Measurements from ENCODE around the gene CDC23. TPM values are rescaled to one million over a fixed set of nuclear protein-coding genes. Genes with fewer than 3 reads are reported as not detected.

The CDC23 gene
- total and polyA plus RNA-seq, 2 of the 4 experiments (the other 2 are of a cell fraction): 21.1 to 28.0 TPM

- H3K27ac ChIP-seq (ENCODE audit: insufficient read depth, low read length): no peak overlapping the region
- H3K79me1 ChIP-seq (ENCODE audit: low read depth in 1 of 2, low read length in 2 of 2): peaks cover 7 to 13% of the 10 kb centered on the region in 2 experiments; a peak in 3 of 4 replicates
- no CpG with 5 or more reads among the region's 5 CpGs for whole genome bisulfite sequencing, 2 experiments (ENCODE audit: extremely low coverage in 2 of 2, insufficient read length in 1 of 2)
- H2AK5ac ChIP-seq (ENCODE audit: low read depth, low read length): no peak overlapping the region
- TF ChIP-seq POLR2A (IDR thresholded peaks at IDR 0.05; ENCODE audit: low read depth, low read length) (no peak), RFX5 (IDR thresholded peaks at IDR 0.05; ENCODE audit: low read depth, low read length) (no peak), BHLHE40 (IDR thresholded peaks at IDR 0.05; ENCODE audit: low read depth, low read length) (no peak), NFE2L2 (IDR thresholded peaks at IDR 0.05; ENCODE audit: low read depth, low read length) (no peak), CEBPB (IDR thresholded peaks at IDR 0.05; ENCODE audit: low read depth, low read length) (no peak), MXI1 (IDR thresholded peaks at IDR 0.05; ENCODE audit: borderline replicate concordance, low read depth, low read length) (no peak), MAFK (IDR thresholded peaks at IDR 0.05; ENCODE audit: low read depth, low read length) (no peak), RAD21 (IDR thresholded peaks at IDR 0.05; ENCODE audit: low read length) (no peak), USF2 (IDR thresholded peaks at IDR 0.05; ENCODE audit: low read depth, low read length) (no peak), ELK1 (IDR thresholded peaks at IDR 0.05; ENCODE audit: borderline replicate concordance, low read depth, low read length) (no peak), MAZ (IDR thresholded peaks at IDR 0.05; ENCODE audit: borderline replicate concordance, low read depth, low read length) (no peak), CHD1 (IDR thresholded peaks at IDR 0.05; ENCODE audit: low read depth, low read length) (no peak), RCOR1 (IDR thresholded peaks at IDR 0.05; ENCODE audit: insufficient replicate concordance, low read length) (no peak), CTCF (conservative IDR thresholded peaks at IDR 0.05; ENCODE audit: low read depth, low read length) (no peak), SMC3 (IDR thresholded peaks at IDR 0.05; ENCODE audit: low read depth, low read length) (no peak), FOS (IDR thresholded peaks at IDR 0.05; ENCODE audit: low read depth, low read length) (no peak)
- no peak overlapping the region for H3K23ac ChIP-seq (ENCODE audit: low read depth, low read length)
- H4K8ac ChIP-seq (ENCODE audit: low read depth in 2 of 2, low read length in 2 of 2): no peak overlapping the region
- peaks cover 53% of the 10 kb centered on the region for H3K36me3 ChIP-seq (ENCODE audit: control insufficient read depth, insufficient read depth, low read length)
- H2BK5ac ChIP-seq (ENCODE audit: low read depth, low read length, poor library complexity, severe bottlenecking): no peak overlapping the region
- in situ Hi-C loops (cut with MboI; ENCODE audit: low sequenced_read_pairs) (no loop called here), dilution Hi-C loops (cut with HindIII; ENCODE audit: low sequenced_read_pairs, unreplicated experiment) (no loop called here), intact Hi-C loops (cut with micrococcal nuclease) (no loop called here)
- H3K9me1 ChIP-seq (ENCODE audit: insufficient read depth, low read length): no peaks in the 10 kb centered on the region
- H3K4me3 ChIP-seq (ENCODE audit: insufficient read depth, low read depth, low read length): no peak overlapping the region
- H3K27me3 ChIP-seq (ENCODE audit: control insufficient read depth, insufficient read depth, low read length): no peaks in the 10 kb centered on the region
- H4K20me1 ChIP-seq (ENCODE audit: insufficient read depth, low read length): no peaks in the 10 kb centered on the region
- no peak overlapping the region for H2BK15ac ChIP-seq (ENCODE audit: low read depth, low read length)
- no peak overlapping the region for H3K14ac ChIP-seq (replicated peaks; ENCODE audit: low read depth, low read length)
- BruUV-seq (replicated peaks): no TSS peak
- H2AK9ac ChIP-seq (replicated peaks; ENCODE audit: low read depth, low read length, poor library complexity): no peak overlapping the region
- H2AFZ ChIP-seq (replicated peaks; ENCODE audit: low read length, poor library complexity): no peak overlapping the region
- H3K9ac ChIP-seq (ENCODE audit: low read depth, low read length): no peak overlapping the region
- POLR2A ChIA-PET (ENCODE audit: unreplicated experiment): no interaction called here
- DNase-seq (no peak), ATAC-seq (ENCODE audit: low read depth) (no peak)
- H3K4ac ChIP-seq (ENCODE audit: low read depth, low read length): no peak overlapping the region
- no peak overlapping the region for H2BK120ac ChIP-seq (ENCODE audit: low read depth, low read length)
- no peaks in the 10 kb centered on the region for H3K4me1 ChIP-seq (ENCODE audit: control insufficient read depth, insufficient read depth, low read length)
- no peaks in the 10 kb centered on the region for H3K9me3 ChIP-seq (ENCODE audit: control insufficient read depth, insufficient read depth, low read length)
- H3K4me2 ChIP-seq (ENCODE audit: low read depth, low read length): no peak overlapping the region
- H3K18ac ChIP-seq (ENCODE audit: low read depth, low read length): no peak overlapping the region
- CTCF ChIA-PET: no interaction called here
- no peak overlapping the region for H4K5ac ChIP-seq (ENCODE audit: low read depth, low read length)
- H4K91ac ChIP-seq (ENCODE audit: insufficient read depth, low read depth, low read length): no peak overlapping the region
- H3K56ac ChIP-seq (ENCODE audit: extremely low read depth, insufficient read depth, low read length): no peak overlapping the region
- no peak overlapping the region for H2BK20ac ChIP-seq (ENCODE audit: low read depth, low read length)
These were observed 53.5 kb downstream of the CDC23 start for GRCh38 chr5:138159666-138160065.
